H1 (cell line): ENCODE measurements around the gene LLGL1. TPM values are rescaled to one million over a fixed set of nuclear protein-coding genes. Genes with fewer than 3 reads are reported as not detected.
A peak's percentile ranks its signal among the peaks of the same experiment; 100 is the strongest.

Source experiments
- CTCF ChIA-PET: fragments of 300-600 bp; sonication (Branson Sonifier 250); formaldehyde crosslinking; loops from one replicate; lab custom pipeline; 2021; ENCODE audit not compliant: partially characterized antibody; lab: Charles Lee
- POLR2A ChIA-PET: fragments of 300-600 bp; sonication (Branson Sonifier 250); formaldehyde crosslinking; loops from one replicate; lab custom pipeline; 2021; ENCODE audit warnings: inconsistent platforms; ENCODE audit not compliant: partially characterized antibody; lab: Charles Lee
- DNase-seq, 2 experiments: peaks; one replicate each; pipeline versions ENCODE4 v3.0.0 to v3.0.0-alpha.2; 2010 to 2022; ENCODE audit warnings: low spot score in 2 of 2, low read depth in 1 of 2, mixed read lengths in 1 of 2
- FAIRE-seq: peaks from 2 replicates; lab custom pipeline; 2011; peaks lifted over from hg19 to GRCh38; lab: Jason Lieb, UNC
- H2AFZ ChIP-seq: 2 replicates; pipeline ENCODE4 v1.8.1; 2012; ENCODE audit warnings: low read length, inconsistent platforms
- H2AK5ac ChIP-seq: 2 replicates; pipeline ENCODE4 v1.6.1; 2013; ENCODE audit warnings: low read depth, low read length
- H2BK120ac ChIP-seq: replicated peaks from 2 replicates; pipeline ENCODE3; 2013; ENCODE audit warnings: low read depth, low read length, inconsistent platforms
- H2BK12ac ChIP-seq: 2 replicates; pipeline ENCODE4 v1.6.1; 2013; ENCODE audit warnings: low read depth, low read length
- H2BK15ac ChIP-seq: 2 replicates; pipeline ENCODE4 v1.6.1; 2013; ENCODE audit warnings: low read length
- H2BK20ac ChIP-seq: 2 replicates; pipeline ENCODE4 v1.6.1; 2013; ENCODE audit warnings: low read length
- H2BK5ac ChIP-seq: 2 replicates; pipeline ENCODE4 v1.6.1; 2013; ENCODE audit warnings: low read depth, low read length
- H3K14ac ChIP-seq: 2 replicates; pipeline ENCODE4 v1.6.1; 2013; ENCODE audit warnings: inconsistent platforms; ENCODE audit not compliant: insufficient read length
- H3K18ac ChIP-seq: 2 replicates; pipeline ENCODE4 v1.6.1; 2013; ENCODE audit warnings: low read length; ENCODE audit errors: extremely low read depth
- H3K23ac ChIP-seq: 2 replicates; pipeline ENCODE4 v1.6.1; 2013; ENCODE audit warnings: inconsistent platforms; ENCODE audit not compliant: insufficient read length
- H3K23me2 ChIP-seq: 2 replicates; pipeline ENCODE4 v1.6.1; 2013; ENCODE audit warnings: low read depth, low read length
- H3K27ac ChIP-seq: 2 replicates; pipeline ENCODE4 v1.6.1; 2011; ENCODE audit warnings: low read depth, low read length, inconsistent platforms
- H3K27me3 ChIP-seq, 4 experiments: replicated peaks in 1 of 4; 1 replicate in 1 of 4; 2 replicates in 3 of 4; pipeline versions ENCODE4 v1.6.1 to v1.8.1; 2011 to 2013; ENCODE audit warnings: low read length in 3 of 4, mild to moderate bottlenecking in 3 of 4, inconsistent platforms in 2 of 4, mixed read lengths in 2 of 4, moderate library complexity in 1 of 4; ENCODE audit not compliant: control insufficient read depth in 3 of 4, insufficient read depth in 3 of 4; ENCODE audit errors: extremely low read depth in 1 of 4
- H3K36me3 ChIP-seq, 4 experiments: 2 replicates each; pipeline versions ENCODE4 v1.6.1 to v1.8.1; 2011 to 2013; ENCODE audit warnings: mild to moderate bottlenecking in 4 of 4, low read length in 3 of 4, moderate library complexity in 2 of 4, control low read depth in 1 of 4, inconsistent platforms in 1 of 4; ENCODE audit not compliant: insufficient read depth in 4 of 4, control insufficient read depth in 2 of 4
- H3K4ac ChIP-seq: replicated peaks from 2 replicates; pipeline ENCODE3; 2013; ENCODE audit warnings: low read length, low read depth, mixed read lengths, inconsistent platforms; ENCODE audit not compliant: insufficient read length
- H3K4me1 ChIP-seq, 4 experiments: replicated peaks in 1 of 4; 1 replicate in 1 of 4; 2 replicates in 3 of 4; pipeline versions ENCODE4 v1.6.1 to v1.8.1; 2011 to 2013; ENCODE audit warnings: low read length in 3 of 4, inconsistent platforms in 2 of 4, mixed read lengths in 1 of 4; ENCODE audit not compliant: insufficient read depth in 4 of 4, control insufficient read depth in 3 of 4
- H3K4me2 ChIP-seq, 2 experiments: 2 replicates each; pipeline versions ENCODE4 v1.6.1 to v1.8.1; 2011 to 2013; ENCODE audit warnings: low read depth in 2 of 2, low read length in 2 of 2, control low read depth in 1 of 2, inconsistent platforms in 1 of 2, mild to moderate bottlenecking in 1 of 2; ENCODE audit not compliant: insufficient read depth in 1 of 2
- H3K4me3 ChIP-seq, 4 experiments: fragments of 200-600, 300-600 bp in 1 of 4; sonication (generic), shearing (Covaris generic), sonication (Bioruptor Twin) in 1 of 4; 2 replicates each; pipeline versions ENCODE4 v1.5.1 to v1.8.1; 2011 to 2016; ENCODE audit warnings: low read length in 4 of 4, low read depth in 3 of 4, control low read depth in 2 of 4, inconsistent platforms in 2 of 4, mild to moderate bottlenecking in 2 of 4, mixed read lengths in 1 of 4, moderate library complexity in 1 of 4; ENCODE audit not compliant: insufficient read depth in 2 of 4; ENCODE audit errors: extremely low read depth in 1 of 4
- H3K56ac ChIP-seq: replicated peaks from 2 replicates; pipeline ENCODE3; 2013; ENCODE audit warnings: low read depth, mild to moderate bottlenecking, mixed read lengths, low read length, inconsistent platforms; ENCODE audit not compliant: insufficient read length
- H3K79me1 ChIP-seq: 2 replicates; pipeline ENCODE4 v1.6.1; 2013; ENCODE audit warnings: low read depth, low read length, control low read depth
- H3K79me2 ChIP-seq, 2 experiments: 2 replicates each; pipeline versions ENCODE4 v1.6.1 to v1.8.1; 2012 to 2013; ENCODE audit warnings: low read length in 2 of 2, mild to moderate bottlenecking in 2 of 2, inconsistent platforms in 1 of 2; ENCODE audit not compliant: insufficient read depth in 2 of 2, control insufficient read depth in 1 of 2
- H3K9ac ChIP-seq, 4 experiments: replicated peaks in 1 of 4; 1 replicate in 1 of 4; 2 replicates in 3 of 4; pipeline versions ENCODE4 v1.6.1 to v1.8.1; 2011 to 2013; ENCODE audit warnings: low read depth in 3 of 4, low read length in 3 of 4, control low read depth in 2 of 4, mild to moderate bottlenecking in 2 of 4, moderate library complexity in 2 of 4, inconsistent platforms in 1 of 4; ENCODE audit errors: extremely low read depth in 1 of 4
- H3K9me3 ChIP-seq, 2 experiments: 2 replicates each; pipeline versions ENCODE4 v1.6.1 to v1.8.1; 2012 to 2013; ENCODE audit warnings: mild to moderate bottlenecking in 2 of 2, moderate library complexity in 2 of 2, control low read depth in 1 of 2, inconsistent platforms in 1 of 2, low read depth in 1 of 2, low read length in 1 of 2, mixed read lengths in 1 of 2; ENCODE audit not compliant: insufficient read depth in 2 of 2
- H4K20me1 ChIP-seq, 2 experiments: replicated peaks in 1 of 2; 2 replicates each; pipeline versions ENCODE3 to v1.8.1; 2011 to 2013; ENCODE audit warnings: inconsistent platforms in 2 of 2, low read length in 2 of 2, mild to moderate bottlenecking in 1 of 2; ENCODE audit not compliant: insufficient read depth in 2 of 2, control insufficient read depth in 1 of 2
- H4K5ac ChIP-seq: 2 replicates; pipeline ENCODE4 v1.6.1; 2013; ENCODE audit warnings: low read length, low read depth, mixed read lengths, inconsistent platforms; ENCODE audit not compliant: insufficient read length
- H4K8ac ChIP-seq: 2 replicates; pipeline ENCODE4 v1.8.0; 2013; ENCODE audit warnings: mild to moderate bottlenecking, moderate library complexity, low read length, inconsistent platforms; ENCODE audit not compliant: insufficient read depth; ENCODE audit errors: extremely low read depth
- H4K91ac ChIP-seq: replicated peaks from 2 replicates; pipeline ENCODE3; 2013; ENCODE audit warnings: low read length, mixed read lengths, inconsistent platforms; ENCODE audit not compliant: insufficient read length
- RAD21 ChIP-seq, 2 experiments: IDR thresholded peaks in 1 of 2; conservative IDR thresholded peaks in 1 of 2; 2 replicates each; pipeline ENCODE4 v1.6.1; 2011; ENCODE audit warnings: low read depth in 2 of 2, low read length in 2 of 2, improper control_type of control experiment in 1 of 2, inconsistent platforms in 1 of 2, mild to moderate bottlenecking in 1 of 2, moderate library complexity in 1 of 2
- TAF1 ChIP-seq: IDR thresholded peaks from 2 replicates; pipeline ENCODE4 v1.6.1; 2011; ENCODE audit warnings: mild to moderate bottlenecking, low read depth, low read length
- WGBS, 2 experiments: shearing (Covaris generic) in 1 of 2; methylation state at CpG; one replicate each; pipeline versions ENCODE4 v1.1.6 to v1.1.7; 2013 to 2015; ENCODE audit warnings: low lambda C conversion rate in 2 of 2, mixed read lengths in 2 of 2, inconsistent platforms in 1 of 2, low coverage in 1 of 2, missing lambda C conversion rate in 1 of 2; ENCODE audit not compliant: insufficient replicate concordance in 2 of 2, insufficient coverage in 1 of 2, insufficient read length in 1 of 2; ENCODE audit errors: extremely low coverage in 1 of 2, missing lambda C conversion rate in 1 of 2; 5-methylcytosine and 5-hydroxymethylcytosine counted together
- polyA plus RNA-seq, 7 experiments: library from polyadenylated mRNA; depleted of rRNA in 3 of 7; stranded (reverse) in 5 of 7; unstranded in 2 of 7; fragments of >200 nt in 5 of 7; fragments of 200-250 nt in 2 of 7; gene quantifications; 1 replicate in 5 of 7; 2 replicates in 1 of 7; 4 replicates in 1 of 7; pipeline versions ENCODE4 v1.2.1 to v1.2.3, GENCODE V29; 2011 to 2013; ENCODE audit warnings: missing spikeins in 2 of 7, mixed read lengths in 2 of 7
- total RNA-seq: library from RNA; stranded (reverse); fragmentation: NEBNext Ultra II Directional; extraction: Animal tissue kit (Norgen Biotek cat#: 25700); gene quantifications from 2 replicates; pipeline ENCODE4 v1.2.1, GENCODE V29; 2021
- TF ChIP-seq, protein P1 (sequence below), 3 experiments: IDR thresholded peaks; 1 replicate in 2 of 3; 2 replicates in 1 of 3; pipeline versions ENCODE4 v1.5.1 to v1.6.1; 2011; ENCODE audit warnings: low read length in 3 of 3, mild to moderate bottlenecking in 3 of 3, inconsistent platforms in 2 of 3, low read depth in 1 of 3, moderate library complexity in 1 of 3; ENCODE audit not compliant: insufficient read depth in 1 of 3; ENCODE audit errors: control extremely low read depth in 1 of 3

The LLGL1 gene
- total and polyA plus RNA-seq, 2 of the 8 experiments (the other 6 are each of a cell fraction or from before 2014, with no cell fraction given) = 71.3 to 107 TPM

GRCh38 chr17:18191967-18192366, 33.5 kb upstream of the LLGL1 start:
- Histone ChIP-seq H3K4me3 (no peak overlapping the region), H2BK20ac (no peak overlapping the region), H3K14ac (no peak overlapping the region), H3K23ac (no peak overlapping the region), H4K20me1 (peaks cover 25 to 27% of the 10 kb centered on the region in 2 experiments), H3K23me2 (no peaks in the 10 kb centered on the region; the same call in 1 of the 2 replicates), H2BK15ac (no peak overlapping the region), H4K8ac (no peak overlapping the region), H4K91ac (no peak overlapping the region), H3K36me3 (peaks cover 11 to 37% (median 24%) of the 10 kb centered on the region in 4 experiments; a peak in 7 of 8 replicates), H3K9me3 (no peaks in the 10 kb centered on the region), H3K56ac (no peak overlapping the region), H2BK120ac (no peak overlapping the region), H3K4me1 (peaks cover 0 to 3% (median 1%) of the 10 kb centered on the region in 4 experiments; a peak in 2 of 7 replicates), H3K9ac (no peak overlapping the region), H3K79me2 (peaks cover 31 to 84% of the 10 kb centered on the region in 2 experiments), H3K4me2 (no peak overlapping the region), H2AK5ac (no peak overlapping the region), H2BK5ac (no peak overlapping the region), H3K27ac (no peak overlapping the region), H3K79me1 (peaks cover 33% of the 10 kb centered on the region), H2BK12ac (no peak overlapping the region), H3K27me3 (no peaks in the 10 kb centered on the region), H4K5ac (no peak overlapping the region), H3K4ac (no peak overlapping the region), H3K18ac (no peak overlapping the region), H2AFZ (no peak overlapping the region)
- TF ChIP-seq, protein P1, sequence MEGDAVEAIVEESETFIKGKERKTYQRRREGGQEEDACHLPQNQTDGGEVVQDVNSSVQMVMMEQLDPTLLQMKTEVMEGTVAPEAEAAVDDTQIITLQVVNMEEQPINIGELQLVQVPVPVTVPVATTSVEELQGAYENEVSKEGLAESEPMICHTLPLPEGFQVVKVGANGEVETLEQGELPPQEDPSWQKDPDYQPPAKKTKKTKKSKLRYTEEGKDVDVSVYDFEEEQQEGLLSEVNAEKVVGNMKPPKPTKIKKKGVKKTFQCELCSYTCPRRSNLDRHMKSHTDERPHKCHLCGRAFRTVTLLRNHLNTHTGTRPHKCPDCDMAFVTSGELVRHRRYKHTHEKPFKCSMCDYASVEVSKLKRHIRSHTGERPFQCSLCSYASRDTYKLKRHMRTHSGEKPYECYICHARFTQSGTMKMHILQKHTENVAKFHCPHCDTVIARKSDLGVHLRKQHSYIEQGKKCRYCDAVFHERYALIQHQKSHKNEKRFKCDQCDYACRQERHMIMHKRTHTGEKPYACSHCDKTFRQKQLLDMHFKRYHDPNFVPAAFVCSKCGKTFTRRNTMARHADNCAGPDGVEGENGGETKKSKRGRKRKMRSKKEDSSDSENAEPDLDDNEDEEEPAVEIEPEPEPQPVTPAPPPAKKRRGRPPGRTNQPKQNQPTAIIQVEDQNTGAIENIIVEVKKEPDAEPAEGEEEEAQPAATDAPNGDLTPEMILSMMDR (IDR thresholded peaks at IDR 0.05; ENCODE audit: control extremely low read depth in 1 of 3, insufficient read depth in 1 of 3, low read depth in 1 of 3, low read length in 3 of 3) = peak; percentile 38 to 56 (median 55)
- TF ChIP-seq RAD21 (IDR thresholded peaks at IDR 0.05 in 1 of 2, conservative IDR thresholded peaks at IDR 0.05 in 1 of 2; ENCODE audit: low read depth in 2 of 2, low read length in 2 of 2) (peak; percentile 42 to 64; a peak in 3 of 4 replicates), TAF1 (no peak)
- POLR2A ChIA-PET = interaction anchor here (0.5 to 4.8 kb wide), 4 partner anchors 9 to 105 kb away, joined by 3 to 20 read pairs (median 8); partner anchors contain the start of gene ALKBH5
- CTCF ChIA-PET = interaction anchor here (0.5 to 11.2 kb wide), 13 partner anchors 10 to 136 kb away, joined by 3 to 122 read pairs (median 7); no protein-coding TSS in a partner anchor
- peak in 1 of 2 experiments; percentile 61 for DNase-seq
- 79% methylated on average over 2 of the region's 2 CpGs; no CpG with 5 or more reads in 1 of the 2 experiments for WGBS, 2 experiments
- no peak for FAIRE-seq
